Osteoblast (primary cell): ENCODE data around the gene CASKIN1. TPM values are rescaled to one million over a fixed set of nuclear protein-coding genes. Genes with fewer than 3 reads are reported as not detected.

Experiments
- DNase-seq: peaks from one replicate; pipeline ENCODE4 v3.0.0; 2011; ENCODE audit warnings: low spot score, mixed read lengths; ENCODE audit not compliant: insufficient read length; ENCODE audit errors: missing footprints
- H2AFZ ChIP-seq: 2 replicates; pipeline ENCODE4 v1.6.0; 2011; ENCODE audit warnings: mild to moderate bottlenecking, low read length
- H3K27ac ChIP-seq: 2 replicates; pipeline ENCODE4 v1.5.1; 2011; ENCODE audit warnings: mild to moderate bottlenecking, low read depth, low read length, moderate library complexity
- H3K27me3 ChIP-seq: 2 replicates; pipeline ENCODE4 v1.6.0; 2012; ENCODE audit warnings: mild to moderate bottlenecking, control low read depth, inconsistent platforms, low read length, moderate library complexity; ENCODE audit not compliant: insufficient read depth
- H3K36me3 ChIP-seq: 2 replicates; pipeline ENCODE4 v1.5.1; 2011; ENCODE audit warnings: mild to moderate bottlenecking, low read length, control low read depth, moderate library complexity; ENCODE audit not compliant: insufficient read depth
- H3K4me1 ChIP-seq: 2 replicates; pipeline ENCODE4 v1.5.1; 2011; ENCODE audit warnings: mild to moderate bottlenecking, low read length, control low read depth, moderate library complexity; ENCODE audit not compliant: insufficient read depth
- H3K4me2 ChIP-seq: 2 replicates; pipeline ENCODE4 v1.6.0; 2011; ENCODE audit warnings: mild to moderate bottlenecking, low read length; ENCODE audit not compliant: insufficient read depth
- H3K4me3 ChIP-seq: fragments of 200-600 bp; sonication (generic); 3 replicates; pipeline ENCODE4 v1.5.1; 2012; ENCODE audit warnings: mild to moderate bottlenecking, low read length, inconsistent platforms; ENCODE audit not compliant: insufficient read depth
- H3K79me2 ChIP-seq: 2 replicates; pipeline ENCODE4 v1.6.0; 2012; ENCODE audit warnings: mild to moderate bottlenecking, low read length, control low read depth, inconsistent platforms; ENCODE audit not compliant: insufficient read depth
- H3K9me3 ChIP-seq: 2 replicates; pipeline ENCODE4 v1.5.1; 2011; ENCODE audit warnings: low read depth, low read length, control low read depth
- H4K20me1 ChIP-seq: 2 replicates; pipeline ENCODE4 v1.6.0; 2012; ENCODE audit warnings: mild to moderate bottlenecking, low read length, control low read depth; ENCODE audit not compliant: insufficient read depth
- total RNA-seq: library from RNA; depleted of rRNA; stranded (reverse); fragments of >200 nt; gene quantifications from 2 replicates; pipeline ENCODE4 v1.2.3, GENCODE V29; 2012
- TF ChIP-seq, protein P1 (sequence below): IDR thresholded peaks from 2 replicates; pipeline ENCODE4 v1.5.1; 2011; ENCODE audit warnings: mild to moderate bottlenecking, low read depth, low read length, moderate library complexity; ENCODE audit errors: extremely low read depth

The CASKIN1 gene
- total RNA-seq, 1 donor = not detected

DNA sequence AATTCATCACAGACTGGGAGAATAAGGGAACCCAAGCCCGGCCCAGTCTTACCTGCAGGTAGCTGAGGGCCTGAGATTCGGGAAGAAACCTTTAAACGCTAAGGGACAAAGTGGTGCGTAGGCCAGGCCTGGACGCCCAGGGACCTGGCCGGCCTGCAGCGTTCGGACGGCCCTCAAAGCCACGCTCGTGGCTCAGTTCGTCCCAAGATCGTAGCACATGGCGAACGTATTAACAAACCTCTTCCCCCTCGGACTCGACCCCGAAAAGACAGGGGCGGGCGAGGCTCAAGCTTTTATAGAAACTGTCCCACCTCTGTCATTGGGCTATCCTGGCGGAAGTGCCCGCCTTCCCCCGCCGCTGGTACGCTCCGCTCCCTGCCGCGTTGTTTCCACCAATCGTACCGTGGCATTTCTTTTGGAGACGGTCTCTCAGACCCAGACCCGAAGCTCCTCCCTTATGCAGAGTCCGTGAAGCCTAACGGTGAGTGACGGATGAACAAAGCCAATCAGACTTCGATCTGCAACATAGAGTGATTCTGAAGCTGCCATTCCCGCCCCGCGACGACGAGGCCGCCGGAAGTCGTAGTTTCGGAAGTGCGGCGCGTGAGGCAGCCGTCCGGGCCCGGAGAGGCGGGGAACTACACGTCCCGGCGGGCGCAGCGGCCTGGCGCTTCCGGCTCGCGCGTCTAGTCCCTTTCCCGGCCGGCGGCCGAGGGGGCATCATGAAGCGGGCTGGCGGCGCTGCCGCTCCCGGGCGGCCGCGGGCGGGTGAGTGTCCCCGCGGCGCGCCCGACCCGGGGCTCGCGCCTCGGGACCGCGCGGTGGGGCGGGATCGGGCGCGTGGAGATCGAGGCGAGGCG lies 41.1 kb downstream of the CASKIN1 start, which contains the start of gene TRAF7:
TSS of gene TRAF7 (plus strand) at position 692 of the 860 bp plus-strand sequence. CDS start 8,139 bp downstream, outside the sequence.
- peak within 1 kb of the TSS; percentile 100 for H3K4me2 ChIP-seq
- H3K27ac ChIP-seq = peak within 1 kb of the TSS; percentile 98
- peak within 1 kb of the TSS; percentile 98 for H3K4me3 ChIP-seq
- H3K36me3 ChIP-seq = peaks cover 34% of the 10 kb centered on the region
- H3K9me3 ChIP-seq = no peaks in the 10 kb centered on the region
- peaks cover 68% of the 10 kb centered on the region for H3K4me1 ChIP-seq
- DNase-seq = peak; percentile 100
- H3K27me3 ChIP-seq = no peaks in the 10 kb centered on the region
- peak within 1 kb of the TSS; percentile 63 for H2AFZ ChIP-seq
- TF ChIP-seq, protein P1, sequence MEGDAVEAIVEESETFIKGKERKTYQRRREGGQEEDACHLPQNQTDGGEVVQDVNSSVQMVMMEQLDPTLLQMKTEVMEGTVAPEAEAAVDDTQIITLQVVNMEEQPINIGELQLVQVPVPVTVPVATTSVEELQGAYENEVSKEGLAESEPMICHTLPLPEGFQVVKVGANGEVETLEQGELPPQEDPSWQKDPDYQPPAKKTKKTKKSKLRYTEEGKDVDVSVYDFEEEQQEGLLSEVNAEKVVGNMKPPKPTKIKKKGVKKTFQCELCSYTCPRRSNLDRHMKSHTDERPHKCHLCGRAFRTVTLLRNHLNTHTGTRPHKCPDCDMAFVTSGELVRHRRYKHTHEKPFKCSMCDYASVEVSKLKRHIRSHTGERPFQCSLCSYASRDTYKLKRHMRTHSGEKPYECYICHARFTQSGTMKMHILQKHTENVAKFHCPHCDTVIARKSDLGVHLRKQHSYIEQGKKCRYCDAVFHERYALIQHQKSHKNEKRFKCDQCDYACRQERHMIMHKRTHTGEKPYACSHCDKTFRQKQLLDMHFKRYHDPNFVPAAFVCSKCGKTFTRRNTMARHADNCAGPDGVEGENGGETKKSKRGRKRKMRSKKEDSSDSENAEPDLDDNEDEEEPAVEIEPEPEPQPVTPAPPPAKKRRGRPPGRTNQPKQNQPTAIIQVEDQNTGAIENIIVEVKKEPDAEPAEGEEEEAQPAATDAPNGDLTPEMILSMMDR = no peak
- peaks cover 90% of the 10 kb centered on the region for H3K79me2 ChIP-seq
- H4K20me1 ChIP-seq = peaks cover 81% of the 10 kb centered on the region

DNA sequence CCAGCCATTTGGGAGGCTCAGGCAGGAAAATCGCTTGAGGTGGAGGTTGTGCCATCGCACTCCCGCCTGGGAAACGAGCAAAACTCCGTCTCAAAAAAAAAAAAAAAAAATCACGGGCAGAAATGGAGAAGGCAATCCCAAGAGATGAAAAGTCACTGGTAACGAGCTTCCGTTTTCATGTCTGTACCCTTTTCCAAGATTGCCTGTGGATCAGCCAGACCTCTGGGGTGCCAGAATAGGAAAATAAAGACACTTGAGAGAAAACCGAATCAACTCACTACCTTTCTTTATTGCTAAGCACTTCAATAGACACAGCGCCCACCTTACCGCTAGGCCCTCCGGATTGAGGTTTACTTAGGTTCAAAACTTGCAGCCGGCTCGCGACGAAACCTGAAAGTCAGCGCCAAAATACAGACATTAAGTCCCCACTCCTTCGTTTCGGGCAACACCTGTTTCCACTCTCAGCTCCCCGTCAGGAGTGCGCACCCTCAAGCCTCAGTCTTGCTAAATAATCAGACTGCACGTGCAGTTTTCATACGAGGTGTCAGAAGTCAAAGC lies 41.8 kb downstream of the CASKIN1 start:
- no peak for DNase-seq
- no peaks in the 10 kb centered on the region for H3K27me3 ChIP-seq
- H2AFZ ChIP-seq = no peak overlapping the region
- H3K4me3 ChIP-seq = peak overlapping the region; percentile 98
- H3K4me2 ChIP-seq = peak overlapping the region; percentile 98
- peaks cover 34% of the 10 kb centered on the region for H3K36me3 ChIP-seq
- peak overlapping the region; percentile 86 for H3K27ac ChIP-seq
- peaks cover 83% of the 10 kb centered on the region for H4K20me1 ChIP-seq
- H3K9me3 ChIP-seq = no peaks in the 10 kb centered on the region
- peaks cover 69% of the 10 kb centered on the region for H3K4me1 ChIP-seq
- TF ChIP-seq, protein P1 = no peak
- peaks cover 86% of the 10 kb centered on the region for H3K79me2 ChIP-seq

- Histone ChIP-seq H3K27ac (peak overlapping the region; percentile 86), H3K9me3 (no peaks in the 10 kb centered on the region), H3K36me3 (peaks cover 34% of the 10 kb centered on the region), H3K79me2 (peaks cover 69% of the 10 kb centered on the region), H4K20me1 (peaks cover 86% of the 10 kb centered on the region), H3K4me3 (peak overlapping the region; percentile 98), H3K4me1 (peaks cover 62% of the 10 kb centered on the region), H2AFZ (no peak overlapping the region), H3K27me3 (no peaks in the 10 kb centered on the region), H3K4me2 (peak overlapping the region; percentile 98)
- peak; percentile 90 for DNase-seq
- TF ChIP-seq, protein P1 = no peak
Observed at GRCh38 chr16:2152695-2153506, 43.5 kb downstream of the CASKIN1 start.
